RWPE1 (cell line): ENCODE results near the gene CEBPA.
"Not testable (repeated sequence)": the region's sequence is repeated elsewhere in the genome, so short reads cannot be mapped to it uniquely, and the experiment has no call there.

ENCODE experiments used
- CTCF ChIA-PET: fragments of 350-600 bp; sonication (Branson Sonifier 250); formaldehyde crosslinking; extraction: SDS; loops from one replicate; lab custom pipeline; 2021; lab: Yijun Ruan, JAX
- POLR2A ChIA-PET: fragments of 400-600 bp; formaldehyde crosslinking; extraction: SDS; loops from one replicate; lab custom pipeline; 2020; ENCODE audit warnings: antibody characterized with exemption; ENCODE audit not compliant: low non-redundant PET; lab: Yijun Ruan, JAX
- DNase-seq: peaks from one replicate; pipeline ENCODE4 v3.0.0; 2012; ENCODE audit warnings: low spot score
- H3K27ac ChIP-seq: fragments of 450-650 bp; 2 replicates; pipeline ENCODE4 v1.5.1; 2017
- TF ChIP-seq, protein P1 (sequence below): fragments of 450-650 bp; conservative IDR thresholded peaks from 2 replicates; pipeline ENCODE4 v1.5.1; 2017; ENCODE audit warnings: low read depth, mild to moderate bottlenecking

Gene CEBPA

DNA sequence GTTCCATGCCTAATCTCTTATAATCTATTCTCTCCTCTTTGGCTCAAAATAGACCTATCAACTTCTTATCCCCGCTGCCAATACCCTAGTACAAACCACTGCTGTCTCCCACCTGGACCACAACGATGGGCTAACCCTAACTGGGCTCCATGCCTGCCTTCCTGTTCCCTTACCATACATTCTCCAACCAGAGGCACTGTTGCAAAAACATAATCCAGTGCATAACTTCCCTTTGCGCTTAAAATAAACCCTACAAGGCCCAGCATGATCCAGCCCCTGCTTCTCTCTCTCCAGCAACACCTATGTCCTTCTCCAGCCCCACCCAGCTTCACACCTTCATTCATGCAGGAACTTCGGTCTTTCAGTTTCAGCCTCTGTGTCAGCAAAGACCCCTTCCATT, 27.4 kb upstream of the CEBPA start:
- no peak for DNase-seq
- H3K27ac ChIP-seq: no peak overlapping the region
- TF ChIP-seq, protein P1, sequence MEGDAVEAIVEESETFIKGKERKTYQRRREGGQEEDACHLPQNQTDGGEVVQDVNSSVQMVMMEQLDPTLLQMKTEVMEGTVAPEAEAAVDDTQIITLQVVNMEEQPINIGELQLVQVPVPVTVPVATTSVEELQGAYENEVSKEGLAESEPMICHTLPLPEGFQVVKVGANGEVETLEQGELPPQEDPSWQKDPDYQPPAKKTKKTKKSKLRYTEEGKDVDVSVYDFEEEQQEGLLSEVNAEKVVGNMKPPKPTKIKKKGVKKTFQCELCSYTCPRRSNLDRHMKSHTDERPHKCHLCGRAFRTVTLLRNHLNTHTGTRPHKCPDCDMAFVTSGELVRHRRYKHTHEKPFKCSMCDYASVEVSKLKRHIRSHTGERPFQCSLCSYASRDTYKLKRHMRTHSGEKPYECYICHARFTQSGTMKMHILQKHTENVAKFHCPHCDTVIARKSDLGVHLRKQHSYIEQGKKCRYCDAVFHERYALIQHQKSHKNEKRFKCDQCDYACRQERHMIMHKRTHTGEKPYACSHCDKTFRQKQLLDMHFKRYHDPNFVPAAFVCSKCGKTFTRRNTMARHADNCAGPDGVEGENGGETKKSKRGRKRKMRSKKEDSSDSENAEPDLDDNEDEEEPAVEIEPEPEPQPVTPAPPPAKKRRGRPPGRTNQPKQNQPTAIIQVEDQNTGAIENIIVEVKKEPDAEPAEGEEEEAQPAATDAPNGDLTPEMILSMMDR: no peak
- POLR2A ChIA-PET: no interaction called here
- CTCF ChIA-PET: no interaction called here

DNA sequence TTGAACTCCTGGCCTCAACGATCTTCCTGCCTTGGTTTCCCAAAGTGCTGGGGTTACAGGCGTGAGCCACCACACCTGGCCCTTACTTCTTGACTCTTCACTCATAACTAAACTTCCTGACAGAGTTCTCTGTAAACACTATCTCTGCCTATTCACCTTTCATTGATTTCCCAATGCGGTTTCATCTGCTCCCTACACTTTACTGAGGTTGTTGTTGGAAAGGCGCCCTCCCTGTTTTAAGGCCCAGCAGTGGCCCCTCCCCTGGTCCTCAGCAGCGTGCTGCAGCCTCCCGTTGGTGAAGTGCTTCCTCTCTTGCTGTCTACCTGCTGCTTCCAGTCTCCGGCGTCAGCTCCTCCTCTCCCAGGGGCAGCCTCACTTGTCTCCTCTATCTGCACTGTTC, 26.7 kb upstream of the CEBPA start:
- ChIA-PET CTCF (no interaction called here), POLR2A (no interaction called here)
- DNase-seq: no peak
- TF ChIP-seq, protein P1: no peak
- no peak overlapping the region for H3K27ac ChIP-seq

DNA sequence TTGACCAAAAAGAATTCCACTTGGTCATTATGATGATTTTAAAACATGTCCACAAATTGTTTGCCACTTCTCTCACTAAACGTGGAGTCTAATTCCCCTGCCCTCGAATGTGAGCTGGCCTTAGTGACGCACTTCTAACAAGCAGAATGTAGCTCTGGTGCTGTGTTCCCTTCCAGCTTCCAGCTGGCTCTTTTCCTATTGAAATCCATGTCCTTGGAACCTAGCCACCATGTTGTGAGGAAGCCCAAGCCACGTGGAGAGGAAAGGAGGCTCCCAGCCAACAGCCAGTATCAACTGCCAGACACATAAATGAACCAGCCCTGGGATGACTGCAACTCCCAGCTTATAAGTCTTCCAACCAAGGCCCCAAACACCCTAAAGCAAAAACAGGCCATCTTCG, 23.6 kb upstream of the CEBPA start:
- POLR2A ChIA-PET: no interaction called here
- peak overlapping the region; percentile 43 for H3K27ac ChIP-seq
- CTCF ChIA-PET: no interaction called here
- TF ChIP-seq, protein P1: no peak
- no peak for DNase-seq

DNA sequence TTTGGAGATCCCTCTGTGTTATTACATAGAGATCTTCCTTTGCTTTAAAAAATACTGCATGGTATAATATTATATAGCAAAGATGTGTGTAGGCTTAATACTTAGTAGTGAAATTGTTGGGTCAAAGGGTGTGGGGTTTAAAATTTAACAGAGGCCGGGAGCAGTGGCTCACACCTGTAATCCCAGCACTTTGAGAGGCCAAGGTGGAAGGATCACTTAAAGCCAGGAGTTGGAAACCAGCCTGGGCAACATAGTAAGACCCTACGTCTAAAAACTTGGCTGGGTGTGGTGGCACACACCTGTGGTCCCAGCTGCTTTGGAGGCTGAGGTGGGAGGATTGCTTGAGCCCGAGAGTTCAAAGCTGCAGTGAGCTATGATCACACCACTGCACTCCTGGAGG, 22.3 kb upstream of the CEBPA start:
- TF ChIP-seq, protein P1: no peak
- ChIA-PET POLR2A (no interaction called here), CTCF (interaction anchor here (1.0 kb wide), 1 partner anchor 83 kb away, joined by 3 read pairs; no protein-coding TSS in a partner anchor)
- no peak for DNase-seq
- no peak overlapping the region for H3K27ac ChIP-seq

DNA sequence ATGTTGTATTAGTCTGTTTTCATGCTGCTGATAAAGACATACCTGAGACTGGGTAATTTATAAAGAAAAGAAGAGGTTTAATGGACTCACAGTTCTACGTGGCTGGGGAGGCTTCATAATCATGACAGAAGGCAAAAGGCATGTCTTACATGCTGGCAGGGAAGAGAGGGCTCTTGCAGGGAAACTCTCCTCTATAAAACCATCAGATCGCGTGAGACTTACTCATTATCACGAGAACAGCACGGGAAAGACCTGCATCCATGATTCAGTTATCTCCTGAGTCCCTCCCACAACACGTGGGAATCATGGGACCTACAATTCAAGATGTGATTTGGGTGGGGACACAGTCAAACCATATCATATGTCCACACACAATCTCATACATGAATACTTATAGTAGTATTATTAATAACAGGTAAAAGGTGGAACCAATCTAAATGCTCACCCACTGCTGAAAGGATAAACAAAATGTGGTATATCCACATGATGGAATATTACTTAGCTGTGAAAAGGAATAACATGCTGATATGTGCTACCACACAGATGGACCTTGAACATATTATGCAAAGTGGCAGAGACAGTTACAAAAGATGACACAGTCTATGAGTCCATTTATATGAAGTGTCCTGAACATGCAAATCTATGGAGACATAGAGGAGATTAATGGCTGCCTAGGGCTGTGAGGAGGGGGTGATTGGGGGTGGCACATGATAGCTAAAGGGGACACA, 20.9 kb upstream of the CEBPA start:
- CTCF ChIA-PET: interaction anchor here (1.0 kb wide), 1 partner anchor 84 kb away, joined by 3 read pairs; no protein-coding TSS in a partner anchor
- DNase-seq: no peak
- no peak overlapping the region for H3K27ac ChIP-seq
- POLR2A ChIA-PET: no interaction called here
- TF ChIP-seq, protein P1: no peak

DNA sequence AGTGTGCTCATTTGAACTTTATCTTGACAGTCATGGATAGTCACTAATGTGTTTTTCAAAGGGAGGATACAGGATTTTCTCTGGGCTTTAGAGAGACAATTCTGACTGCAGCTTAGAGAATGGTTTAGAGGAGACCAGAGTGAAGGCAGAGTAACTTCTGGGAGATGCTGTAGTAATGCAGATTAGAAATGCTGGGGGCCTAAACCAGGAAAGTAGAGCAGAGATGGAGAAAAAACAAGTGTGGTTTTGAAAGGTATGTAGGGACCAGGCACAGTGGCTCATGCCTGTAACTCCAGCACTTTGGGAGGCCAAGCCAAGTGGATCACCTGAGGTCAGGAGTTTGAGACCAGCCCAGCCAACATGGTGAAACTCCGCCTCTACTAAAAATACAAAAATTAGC, 18.3 kb upstream of the CEBPA start:
- TF ChIP-seq, protein P1: no peak
- DNase-seq: no peak
- H3K27ac ChIP-seq: no peak overlapping the region
- POLR2A ChIA-PET: no interaction called here
- CTCF ChIA-PET: interaction anchor here (0.7 kb wide), 1 partner anchor 136 kb away, joined by 4 read pairs; no protein-coding TSS in a partner anchor

DNA sequence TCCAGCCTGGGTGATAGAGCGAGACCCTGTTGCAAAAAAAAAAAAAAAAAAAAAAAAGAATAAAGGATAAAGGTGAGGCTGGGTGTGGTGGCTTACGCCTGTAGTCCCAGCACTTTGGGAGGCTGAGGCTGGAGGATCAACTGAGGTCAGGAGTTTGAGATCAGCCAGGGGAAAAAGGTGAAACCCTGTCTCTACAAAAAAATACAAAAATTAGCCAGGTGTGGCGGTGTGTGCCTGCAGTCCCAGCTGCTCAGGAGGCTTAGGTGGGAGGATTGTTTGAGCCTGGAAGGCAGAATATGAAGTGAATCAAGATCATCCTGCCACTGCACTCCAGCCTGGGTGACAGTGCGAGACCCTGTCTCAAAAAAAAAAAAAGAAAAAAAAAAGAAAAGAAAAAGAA, 15.7 kb upstream of the CEBPA start:
- DNase-seq, H3K27ac ChIP-seq, CTCF ChIA-PET, POLR2A ChIA-PET: not testable (repeated sequence)
